GM23338 (cell line): ENCODE results near the gene PLXNB2.

Source experiments
- CREB1 ChIP-seq: fragments of 250-450 bp; sonication (Bioruptor Pico); IDR thresholded peaks from 2 replicates; pipeline ENCODE4 v1.5.0; 2020; ENCODE audit warnings: low read depth, mild to moderate bottlenecking, moderate library complexity
- EZH2 ChIP-seq: fragments of 200-600 bp; sonication (generic); IDR thresholded peaks from one replicate; pipeline ENCODE4 v1.8.0; 2017; ENCODE audit warnings: antibody characterized with exemption, mild to moderate bottlenecking, low read depth; ENCODE audit not compliant: unreplicated experiment
- EZH2phosphoT487 ChIP-seq: fragments of 200-600 bp; sonication (generic); IDR thresholded peaks from one replicate; pipeline ENCODE4 v1.8.1; 2018; ENCODE audit warnings: antibody characterized with exemption; ENCODE audit not compliant: unreplicated experiment
- JUNB ChIP-seq: IDR thresholded peaks from one replicate; pipeline ENCODE4 v1.6.1; 2016; ENCODE audit warnings: antibody characterized with exemption; ENCODE audit not compliant: unreplicated experiment
- NANOG ChIP-seq: IDR thresholded peaks from 2 replicates; pipeline ENCODE4 v1.6.1; 2016; ENCODE audit warnings: antibody characterized with exemption, borderline replicate concordance
- POLR2AphosphoS5 ChIP-seq: IDR thresholded peaks from 2 replicates; pipeline ENCODE4 v1.6.1; 2016; ENCODE audit warnings: antibody characterized with exemption, low read depth
- STAT1 ChIP-seq: IDR thresholded peaks from one replicate; pipeline ENCODE4 v1.6.1; 2016; ENCODE audit warnings: antibody characterized with exemption; ENCODE audit not compliant: unreplicated experiment
- ZNF114 ChIP-seq: fragments of 250-450 bp; sonication (Bioruptor Pico); IDR thresholded peaks from 2 replicates; pipeline ENCODE4 v1.5.0; 2020; ENCODE audit warnings: mild to moderate bottlenecking, moderate library complexity
- TF ChIP-seq, protein P1 (sequence below): IDR thresholded peaks from one replicate; pipeline ENCODE4 v1.6.1; 2018; ENCODE audit warnings: antibody characterized with exemption; ENCODE audit not compliant: unreplicated experiment
- TF ChIP-seq, protein P2 (sequence below), 2 experiments: fragments of 200-600 bp in 1 of 2; sonication (generic) in 1 of 2; conservative IDR thresholded peaks; 2 replicates each; pipeline versions ENCODE4 v1.5.1 to v1.6.1; 2016 to 2017; ENCODE audit warnings: antibody characterized with exemption in 2 of 2, low read depth in 2 of 2, mild to moderate bottlenecking in 2 of 2, moderate library complexity in 1 of 2
- TF ChIP-seq, protein P3 (sequence below): fragments of 250-450 bp; sonication (Bioruptor Pico); IDR thresholded peaks from 2 replicates; pipeline ENCODE4 v1.5.0; 2020; ENCODE audit warnings: mild to moderate bottlenecking, moderate library complexity
- TF ChIP-seq, protein P4 (sequence below): IDR thresholded peaks from 2 replicates; pipeline ENCODE4 v1.6.1; 2016; ENCODE audit warnings: antibody characterized with exemption

DNA sequence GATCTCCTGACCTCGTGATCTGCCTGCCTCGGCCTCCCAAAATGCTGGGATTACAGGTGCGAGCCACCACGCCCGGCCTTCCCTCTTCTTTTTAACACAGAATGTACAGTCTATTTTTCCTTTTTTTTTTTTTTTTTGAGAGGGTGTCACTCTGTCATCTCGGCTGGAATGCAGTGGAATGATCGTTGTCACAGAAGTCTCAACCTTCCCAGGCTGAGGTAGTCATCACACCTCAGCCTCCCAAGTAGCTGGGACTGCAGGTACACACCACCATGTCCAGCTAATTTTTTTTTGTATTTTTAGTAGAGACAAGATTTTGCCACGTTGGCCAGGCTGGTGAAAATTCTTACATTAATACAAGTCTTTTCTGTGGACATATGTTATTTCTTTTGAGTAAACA, 48.7 kb upstream of the PLXNB2 start:
- TF ChIP-seq, protein P1, sequence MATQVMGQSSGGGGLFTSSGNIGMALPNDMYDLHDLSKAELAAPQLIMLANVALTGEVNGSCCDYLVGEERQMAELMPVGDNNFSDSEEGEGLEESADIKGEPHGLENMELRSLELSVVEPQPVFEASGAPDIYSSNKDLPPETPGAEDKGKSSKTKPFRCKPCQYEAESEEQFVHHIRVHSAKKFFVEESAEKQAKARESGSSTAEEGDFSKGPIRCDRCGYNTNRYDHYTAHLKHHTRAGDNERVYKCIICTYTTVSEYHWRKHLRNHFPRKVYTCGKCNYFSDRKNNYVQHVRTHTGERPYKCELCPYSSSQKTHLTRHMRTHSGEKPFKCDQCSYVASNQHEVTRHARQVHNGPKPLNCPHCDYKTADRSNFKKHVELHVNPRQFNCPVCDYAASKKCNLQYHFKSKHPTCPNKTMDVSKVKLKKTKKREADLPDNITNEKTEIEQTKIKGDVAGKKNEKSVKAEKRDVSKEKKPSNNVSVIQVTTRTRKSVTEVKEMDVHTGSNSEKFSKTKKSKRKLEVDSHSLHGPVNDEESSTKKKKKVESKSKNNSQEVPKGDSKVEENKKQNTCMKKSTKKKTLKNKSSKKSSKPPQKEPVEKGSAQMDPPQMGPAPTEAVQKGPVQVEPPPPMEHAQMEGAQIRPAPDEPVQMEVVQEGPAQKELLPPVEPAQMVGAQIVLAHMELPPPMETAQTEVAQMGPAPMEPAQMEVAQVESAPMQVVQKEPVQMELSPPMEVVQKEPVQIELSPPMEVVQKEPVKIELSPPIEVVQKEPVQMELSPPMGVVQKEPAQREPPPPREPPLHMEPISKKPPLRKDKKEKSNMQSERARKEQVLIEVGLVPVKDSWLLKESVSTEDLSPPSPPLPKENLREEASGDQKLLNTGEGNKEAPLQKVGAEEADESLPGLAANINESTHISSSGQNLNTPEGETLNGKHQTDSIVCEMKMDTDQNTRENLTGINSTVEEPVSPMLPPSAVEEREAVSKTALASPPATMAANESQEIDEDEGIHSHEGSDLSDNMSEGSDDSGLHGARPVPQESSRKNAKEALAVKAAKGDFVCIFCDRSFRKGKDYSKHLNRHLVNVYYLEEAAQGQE, result no peak
- TF ChIP-seq, protein P2, sequence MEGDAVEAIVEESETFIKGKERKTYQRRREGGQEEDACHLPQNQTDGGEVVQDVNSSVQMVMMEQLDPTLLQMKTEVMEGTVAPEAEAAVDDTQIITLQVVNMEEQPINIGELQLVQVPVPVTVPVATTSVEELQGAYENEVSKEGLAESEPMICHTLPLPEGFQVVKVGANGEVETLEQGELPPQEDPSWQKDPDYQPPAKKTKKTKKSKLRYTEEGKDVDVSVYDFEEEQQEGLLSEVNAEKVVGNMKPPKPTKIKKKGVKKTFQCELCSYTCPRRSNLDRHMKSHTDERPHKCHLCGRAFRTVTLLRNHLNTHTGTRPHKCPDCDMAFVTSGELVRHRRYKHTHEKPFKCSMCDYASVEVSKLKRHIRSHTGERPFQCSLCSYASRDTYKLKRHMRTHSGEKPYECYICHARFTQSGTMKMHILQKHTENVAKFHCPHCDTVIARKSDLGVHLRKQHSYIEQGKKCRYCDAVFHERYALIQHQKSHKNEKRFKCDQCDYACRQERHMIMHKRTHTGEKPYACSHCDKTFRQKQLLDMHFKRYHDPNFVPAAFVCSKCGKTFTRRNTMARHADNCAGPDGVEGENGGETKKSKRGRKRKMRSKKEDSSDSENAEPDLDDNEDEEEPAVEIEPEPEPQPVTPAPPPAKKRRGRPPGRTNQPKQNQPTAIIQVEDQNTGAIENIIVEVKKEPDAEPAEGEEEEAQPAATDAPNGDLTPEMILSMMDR (conservative IDR thresholded peaks at IDR 0.05; ENCODE audit: low read depth in 2 of 2), result no peak
- TF ChIP-seq STAT1, result no peak
- TF ChIP-seq POLR2AphosphoS5, result no peak
- no peak for TF ChIP-seq JUNB
- TF ChIP-seq EZH2, result no peak
- TF ChIP-seq CREB1, result no peak
- no peak for TF ChIP-seq EZH2phosphoT487
- no peak for TF ChIP-seq NANOG
- TF ChIP-seq ZNF114, result no peak
- TF ChIP-seq, protein P3, sequence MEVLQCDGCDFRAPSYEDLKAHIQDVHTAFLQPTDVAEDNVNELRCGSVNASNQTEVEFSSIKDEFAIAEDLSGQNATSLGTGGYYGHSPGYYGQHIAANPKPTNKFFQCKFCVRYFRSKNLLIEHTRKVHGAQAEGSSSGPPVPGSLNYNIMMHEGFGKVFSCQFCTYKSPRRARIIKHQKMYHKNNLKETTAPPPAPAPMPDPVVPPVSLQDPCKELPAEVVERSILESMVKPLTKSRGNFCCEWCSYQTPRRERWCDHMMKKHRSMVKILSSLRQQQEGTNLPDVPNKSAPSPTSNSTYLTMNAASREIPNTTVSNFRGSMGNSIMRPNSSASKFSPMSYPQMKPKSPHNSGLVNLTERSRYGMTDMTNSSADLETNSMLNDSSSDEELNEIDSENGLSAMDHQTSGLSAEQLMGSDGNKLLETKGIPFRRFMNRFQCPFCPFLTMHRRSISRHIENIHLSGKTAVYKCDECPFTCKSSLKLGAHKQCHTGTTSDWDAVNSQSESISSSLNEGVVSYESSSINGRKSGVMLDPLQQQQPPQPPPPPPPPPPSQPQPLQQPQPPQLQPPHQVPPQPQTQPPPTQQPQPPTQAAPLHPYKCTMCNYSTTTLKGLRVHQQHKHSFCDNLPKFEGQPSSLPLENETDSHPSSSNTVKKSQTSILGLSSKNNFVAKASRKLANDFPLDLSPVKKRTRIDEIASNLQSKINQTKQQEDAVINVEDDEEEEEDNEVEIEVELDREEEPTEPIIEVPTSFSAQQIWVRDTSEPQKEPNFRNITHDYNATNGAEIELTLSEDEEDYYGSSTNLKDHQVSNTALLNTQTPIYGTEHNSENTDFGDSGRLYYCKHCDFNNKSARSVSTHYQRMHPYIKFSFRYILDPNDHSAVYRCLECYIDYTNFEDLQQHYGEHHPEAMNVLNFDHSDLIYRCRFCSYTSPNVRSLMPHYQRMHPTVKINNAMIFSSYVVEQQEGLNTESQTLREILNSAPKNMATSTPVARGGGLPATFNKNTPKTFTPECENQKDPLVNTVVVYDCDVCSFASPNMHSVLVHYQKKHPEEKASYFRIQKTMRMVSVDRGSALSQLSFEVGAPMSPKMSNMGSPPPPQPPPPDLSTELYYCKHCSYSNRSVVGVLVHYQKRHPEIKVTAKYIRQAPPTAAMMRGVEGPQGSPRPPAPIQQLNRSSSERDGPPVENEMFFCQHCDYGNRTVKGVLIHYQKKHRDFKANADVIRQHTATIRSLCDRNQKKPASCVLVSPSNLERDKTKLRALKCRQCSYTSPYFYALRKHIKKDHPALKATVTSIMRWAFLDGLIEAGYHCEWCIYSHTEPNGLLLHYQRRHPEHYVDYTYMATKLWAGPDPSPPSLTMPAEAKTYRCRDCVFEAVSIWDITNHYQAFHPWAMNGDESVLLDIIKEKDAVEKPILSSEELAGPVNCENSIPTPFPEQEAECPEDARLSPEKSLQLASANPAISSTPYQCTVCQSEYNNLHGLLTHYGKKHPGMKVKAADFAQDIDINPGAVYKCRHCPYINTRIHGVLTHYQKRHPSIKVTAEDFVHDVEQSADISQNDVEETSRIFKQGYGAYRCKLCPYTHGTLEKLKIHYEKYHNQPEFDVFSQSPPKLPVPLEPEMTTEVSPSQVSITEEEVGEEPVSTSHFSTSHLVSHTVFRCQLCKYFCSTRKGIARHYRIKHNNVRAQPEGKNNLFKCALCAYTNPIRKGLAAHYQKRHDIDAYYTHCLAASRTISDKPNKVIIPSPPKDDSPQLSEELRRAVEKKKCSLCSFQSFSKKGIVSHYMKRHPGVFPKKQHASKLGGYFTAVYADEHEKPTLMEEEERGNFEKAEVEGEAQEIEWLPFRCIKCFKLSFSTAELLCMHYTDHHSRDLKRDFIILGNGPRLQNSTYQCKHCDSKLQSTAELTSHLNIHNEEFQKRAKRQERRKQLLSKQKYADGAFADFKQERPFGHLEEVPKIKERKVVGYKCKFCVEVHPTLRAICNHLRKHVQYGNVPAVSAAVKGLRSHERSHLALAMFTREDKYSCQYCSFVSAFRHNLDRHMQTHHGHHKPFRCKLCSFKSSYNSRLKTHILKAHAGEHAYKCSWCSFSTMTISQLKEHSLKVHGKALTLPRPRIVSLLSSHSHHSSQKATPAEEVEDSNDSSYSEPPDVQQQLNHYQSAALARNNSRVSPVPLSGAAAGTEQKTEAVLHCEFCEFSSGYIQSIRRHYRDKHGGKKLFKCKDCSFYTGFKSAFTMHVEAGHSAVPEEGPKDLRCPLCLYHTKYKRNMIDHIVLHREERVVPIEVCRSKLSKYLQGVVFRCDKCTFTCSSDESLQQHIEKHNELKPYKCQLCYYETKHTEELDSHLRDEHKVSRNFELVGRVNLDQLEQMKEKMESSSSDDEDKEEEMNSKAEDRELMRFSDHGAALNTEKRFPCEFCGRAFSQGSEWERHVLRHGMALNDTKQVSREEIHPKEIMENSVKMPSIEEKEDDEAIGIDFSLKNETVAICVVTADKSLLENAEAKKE (CRISPR knock-in tag), result no peak
- TF ChIP-seq, protein P4, sequence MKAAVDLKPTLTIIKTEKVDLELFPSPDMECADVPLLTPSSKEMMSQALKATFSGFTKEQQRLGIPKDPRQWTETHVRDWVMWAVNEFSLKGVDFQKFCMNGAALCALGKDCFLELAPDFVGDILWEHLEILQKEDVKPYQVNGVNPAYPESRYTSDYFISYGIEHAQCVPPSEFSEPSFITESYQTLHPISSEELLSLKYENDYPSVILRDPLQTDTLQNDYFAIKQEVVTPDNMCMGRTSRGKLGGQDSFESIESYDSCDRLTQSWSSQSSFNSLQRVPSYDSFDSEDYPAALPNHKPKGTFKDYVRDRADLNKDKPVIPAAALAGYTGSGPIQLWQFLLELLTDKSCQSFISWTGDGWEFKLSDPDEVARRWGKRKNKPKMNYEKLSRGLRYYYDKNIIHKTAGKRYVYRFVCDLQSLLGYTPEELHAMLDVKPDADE, result no peak
